HFFc6 (cell line): ENCODE measurements around the gene NRM. TPM values are rescaled to one million over a fixed set of nuclear protein-coding genes. Genes with fewer than 3 reads are reported as not detected.

Experiments used
- DNase-seq: peaks from one replicate; pipeline ENCODE4 v3.0.0-alpha.2; 2018
- H3K27ac Mint-ChIP-seq: 2 replicates; pipeline ENCODE4 v1.8.0; 2020; ENCODE audit warnings: mild to moderate bottlenecking, mixed read lengths
- H3K27me3 Mint-ChIP-seq: 2 replicates; pipeline ENCODE4 v1.8.0; 2021; ENCODE audit warnings: mild to moderate bottlenecking, moderate library complexity, mixed read lengths; ENCODE audit not compliant: insufficient read depth
- H3K36me3 Mint-ChIP-seq: 2 replicates; pipeline ENCODE4 v1.8.0; 2021; ENCODE audit warnings: low read depth, mixed read lengths
- H3K4me1 Mint-ChIP-seq: 2 replicates; pipeline ENCODE4 v1.8.0; 2020; ENCODE audit warnings: low read depth, mixed read lengths
- H3K4me3 Mint-ChIP-seq: 2 replicates; pipeline ENCODE4 v1.8.0; 2020; ENCODE audit warnings: mild to moderate bottlenecking, moderate library complexity, mixed read lengths
- H3K9me3 Mint-ChIP-seq: 2 replicates; pipeline ENCODE4 v1.8.0; 2020; ENCODE audit warnings: mild to moderate bottlenecking, mixed read lengths
- total RNA-seq, 6 experiments: library from RNA; stranded (reverse); fragmentation: NEBNext Ultra II Directional; extraction: Animal tissue kit (Norgen Biotek cat#: 25700); gene quantifications; 2 replicates in 1 of 6; 3 replicates in 5 of 6; pipeline ENCODE4 v1.2.3, GENCODE V29; 2021
- TF ChIP-seq, protein P1 (sequence below): fragments of 200-600 bp; sonication (generic); IDR thresholded peaks from 2 replicates; pipeline ENCODE4 v1.5.0; 2021; ENCODE audit warnings: antibody characterized with exemption, mild to moderate bottlenecking

Gene NRM
- total RNA-seq, 6 experiments from 2014 or later: 16.3 to 35.1 (median 31.1) TPM

DNA sequence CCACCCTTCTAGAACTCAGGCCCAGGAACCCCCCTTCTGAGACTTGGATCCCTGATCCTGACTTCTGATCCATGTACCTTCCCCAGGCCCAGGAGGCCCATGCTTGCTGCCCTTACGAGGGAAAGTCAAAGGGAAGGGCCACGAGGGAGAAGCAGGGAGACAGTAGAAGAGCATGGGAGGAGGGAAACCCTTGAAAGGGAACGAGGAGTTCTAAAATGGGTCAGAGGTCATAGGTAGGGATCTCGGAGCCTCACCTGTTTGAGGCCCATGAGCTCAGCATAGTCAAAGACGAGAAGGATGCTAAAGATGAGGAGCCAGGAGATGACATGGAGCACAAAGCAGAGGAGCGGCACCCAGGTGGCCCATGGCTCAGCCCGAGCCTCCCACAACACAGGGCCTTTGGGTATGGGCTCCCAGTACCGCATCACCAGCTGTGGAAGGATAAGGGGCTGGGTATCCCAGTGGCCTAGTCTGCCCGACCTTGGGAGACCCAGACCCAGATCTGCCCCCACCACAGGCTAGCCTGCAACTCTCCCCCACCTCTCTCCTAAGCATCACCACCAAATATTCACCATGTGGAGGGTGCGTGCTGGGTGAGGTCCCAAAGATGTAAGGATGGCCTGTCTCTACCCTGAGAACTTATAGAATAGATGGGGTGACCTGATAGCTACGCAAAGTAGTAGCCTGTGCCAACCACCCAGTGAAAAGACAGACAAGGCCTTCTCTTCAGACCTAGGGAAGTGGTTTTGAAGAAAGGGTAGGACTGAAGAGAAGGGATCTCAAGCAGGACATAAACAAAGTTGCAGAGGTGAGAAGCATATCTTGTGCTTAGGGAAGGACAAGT lies 1.5 kb downstream of the NRM start:
- TF ChIP-seq, protein P1, sequence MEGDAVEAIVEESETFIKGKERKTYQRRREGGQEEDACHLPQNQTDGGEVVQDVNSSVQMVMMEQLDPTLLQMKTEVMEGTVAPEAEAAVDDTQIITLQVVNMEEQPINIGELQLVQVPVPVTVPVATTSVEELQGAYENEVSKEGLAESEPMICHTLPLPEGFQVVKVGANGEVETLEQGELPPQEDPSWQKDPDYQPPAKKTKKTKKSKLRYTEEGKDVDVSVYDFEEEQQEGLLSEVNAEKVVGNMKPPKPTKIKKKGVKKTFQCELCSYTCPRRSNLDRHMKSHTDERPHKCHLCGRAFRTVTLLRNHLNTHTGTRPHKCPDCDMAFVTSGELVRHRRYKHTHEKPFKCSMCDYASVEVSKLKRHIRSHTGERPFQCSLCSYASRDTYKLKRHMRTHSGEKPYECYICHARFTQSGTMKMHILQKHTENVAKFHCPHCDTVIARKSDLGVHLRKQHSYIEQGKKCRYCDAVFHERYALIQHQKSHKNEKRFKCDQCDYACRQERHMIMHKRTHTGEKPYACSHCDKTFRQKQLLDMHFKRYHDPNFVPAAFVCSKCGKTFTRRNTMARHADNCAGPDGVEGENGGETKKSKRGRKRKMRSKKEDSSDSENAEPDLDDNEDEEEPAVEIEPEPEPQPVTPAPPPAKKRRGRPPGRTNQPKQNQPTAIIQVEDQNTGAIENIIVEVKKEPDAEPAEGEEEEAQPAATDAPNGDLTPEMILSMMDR: no peak
- H3K27me3 Mint-ChIP-seq: peaks cover 3% of the 10 kb centered on the region
- no peak for DNase-seq
- H3K4me3 Mint-ChIP-seq: peak overlapping the region; percentile 90
- peaks cover 28% of the 10 kb centered on the region for H3K36me3 Mint-ChIP-seq
- peak overlapping the region; percentile 90 for H3K27ac Mint-ChIP-seq
- peaks cover 57% of the 10 kb centered on the region for H3K4me1 Mint-ChIP-seq
- H3K9me3 Mint-ChIP-seq: no peaks in the 10 kb centered on the region; the same call in 1 of the 2 replicates

DNA sequence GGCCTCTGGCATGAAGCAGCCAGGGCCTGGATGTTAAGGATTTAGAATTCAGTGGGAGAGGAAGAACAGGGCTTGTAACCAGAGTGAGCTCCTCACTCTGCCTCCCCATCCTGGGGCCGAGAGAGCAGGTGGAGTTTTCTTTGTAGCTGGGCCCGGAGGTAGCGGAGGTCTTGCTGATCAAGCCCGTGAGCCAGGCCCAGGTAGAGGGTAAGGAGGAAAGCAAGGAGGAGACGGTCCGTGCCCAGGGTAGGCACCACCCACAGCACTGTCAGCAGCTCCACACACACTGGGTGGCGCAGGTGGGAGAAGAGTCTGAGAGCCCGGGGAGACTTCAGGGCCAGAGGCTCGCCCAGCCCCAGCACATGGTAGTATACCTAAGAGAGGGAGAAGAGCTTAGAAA lies 2.2 kb downstream of the NRM start:
- Mint-ChIP-seq H3K27ac (peak overlapping the region; percentile 95), H3K9me3 (no peaks in the 10 kb centered on the region; the same call in 1 of the 2 replicates), H3K4me3 (peak overlapping the region; percentile 92), H3K4me1 (peaks cover 57% of the 10 kb centered on the region), H3K36me3 (peaks cover 34% of the 10 kb centered on the region), H3K27me3 (peaks cover 3% of the 10 kb centered on the region)
- no peak for DNase-seq
- TF ChIP-seq, protein P1: no peak

DNA sequence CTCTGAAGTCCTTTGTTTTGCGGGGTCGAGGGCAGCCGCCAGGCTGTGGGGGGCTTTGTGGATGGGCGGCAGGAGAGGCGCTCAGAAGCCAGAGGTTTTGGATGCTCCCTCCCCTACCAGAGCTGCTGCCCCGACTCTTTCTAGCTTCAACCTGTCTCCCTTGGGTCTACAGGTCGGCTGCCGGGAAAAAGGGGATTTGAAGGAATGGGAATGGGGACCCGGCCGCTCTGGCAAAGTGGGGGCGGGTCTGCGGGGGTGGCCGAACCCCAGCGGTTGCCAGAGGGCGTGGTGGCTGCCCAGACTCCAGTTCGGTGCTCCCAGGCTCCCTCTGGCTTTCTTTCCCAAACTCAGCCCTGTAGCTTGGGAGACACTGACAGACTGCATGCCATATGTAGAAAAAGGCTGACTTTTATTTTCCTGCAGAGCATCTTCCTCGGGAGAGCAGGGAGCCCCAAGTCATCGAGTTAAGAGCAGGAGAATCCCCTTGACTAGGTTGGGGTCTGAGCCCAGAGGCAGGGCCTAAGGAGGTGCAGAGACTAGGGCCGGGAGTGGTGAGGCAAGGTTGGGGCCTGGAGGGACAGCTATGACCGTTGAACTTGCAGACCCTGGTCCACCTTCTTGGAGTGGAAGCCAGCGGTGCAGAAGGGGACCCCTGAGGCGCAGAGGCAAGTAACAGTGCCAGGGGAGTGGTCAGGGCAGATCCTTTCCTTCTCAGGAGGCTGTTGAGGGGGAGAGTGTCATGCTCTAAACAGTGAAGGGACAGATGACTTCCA lies 2.9 kb downstream of the NRM start:
- Mint-ChIP-seq H3K4me1 (peaks cover 60% of the 10 kb centered on the region), H3K27me3 (peaks cover 3% of the 10 kb centered on the region), H3K4me3 (peak overlapping the region; percentile 92), H3K36me3 (peaks cover 42% of the 10 kb centered on the region), H3K9me3 (no peaks in the 10 kb centered on the region; the same call in 1 of the 2 replicates), H3K27ac (peak overlapping the region; percentile 95)
- TF ChIP-seq, protein P1: peak; percentile 47; the same call in 1 of the 2 replicates
- DNase-seq: peak; percentile 53

DNA sequence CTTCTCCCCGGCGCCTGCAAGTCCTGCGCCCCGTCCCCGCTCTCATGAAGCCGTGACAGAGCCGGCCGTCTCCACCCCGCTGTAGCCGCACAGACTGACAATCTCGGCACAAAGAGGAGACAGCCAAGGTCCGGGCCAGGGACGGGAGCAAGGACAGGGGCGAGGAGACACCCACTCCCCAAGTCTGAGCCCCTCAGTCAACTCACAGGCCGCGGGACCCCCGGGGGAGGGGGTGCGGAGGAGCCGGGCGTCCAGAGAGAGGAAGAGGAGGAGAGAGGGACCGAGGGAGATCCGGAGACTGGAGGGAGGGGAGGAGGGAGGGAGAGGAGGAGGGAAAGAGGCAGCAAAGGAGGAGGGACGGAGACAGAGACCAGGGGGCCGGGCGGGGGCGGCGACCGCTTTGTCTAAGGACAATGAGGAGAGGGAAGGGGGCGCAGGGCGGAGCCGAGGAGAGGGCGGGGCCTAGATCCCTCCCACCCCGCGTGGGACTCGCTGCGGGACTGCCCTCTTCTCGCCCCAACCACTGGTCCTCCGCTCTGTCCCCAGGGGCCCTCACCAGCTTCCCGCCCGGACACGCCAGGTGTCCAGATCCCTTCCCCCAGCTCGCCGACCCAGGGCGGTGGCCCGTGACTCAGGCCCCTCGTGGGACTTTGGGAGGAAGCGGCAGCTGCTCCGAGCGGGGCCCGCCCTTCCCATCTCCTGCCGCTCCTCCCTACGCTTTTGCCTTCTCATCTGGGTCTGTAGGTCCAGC lies 3.7 kb downstream of the NRM start:
- Mint-ChIP-seq H3K36me3 (peaks cover 46% of the 10 kb centered on the region), H3K27me3 (peaks cover 3% of the 10 kb centered on the region), H3K4me3 (peak overlapping the region; percentile 92), H3K4me1 (peaks cover 64% of the 10 kb centered on the region), H3K27ac (peak overlapping the region; percentile 95), H3K9me3 (no peaks in the 10 kb centered on the region; the same call in 1 of the 2 replicates)
- DNase-seq: peak; percentile 94
- TF ChIP-seq, protein P1: no peak
